CD4-positive, alpha-beta T cell treated with Interleukin-15 for 4 hours (primary cell): ENCODE measurements around the gene KIFC3.
"Not testable (repeated sequence)": the region's sequence is repeated elsewhere in the genome, so short reads cannot be mapped to it uniquely, and the experiment has no call there.

ENCODE experiments used
- DNase-seq: peaks from one replicate; pipeline ENCODE4 v3.0.0-alpha.2; 2020; ENCODE audit warnings: low spot score

Gene KIFC3

DNA sequence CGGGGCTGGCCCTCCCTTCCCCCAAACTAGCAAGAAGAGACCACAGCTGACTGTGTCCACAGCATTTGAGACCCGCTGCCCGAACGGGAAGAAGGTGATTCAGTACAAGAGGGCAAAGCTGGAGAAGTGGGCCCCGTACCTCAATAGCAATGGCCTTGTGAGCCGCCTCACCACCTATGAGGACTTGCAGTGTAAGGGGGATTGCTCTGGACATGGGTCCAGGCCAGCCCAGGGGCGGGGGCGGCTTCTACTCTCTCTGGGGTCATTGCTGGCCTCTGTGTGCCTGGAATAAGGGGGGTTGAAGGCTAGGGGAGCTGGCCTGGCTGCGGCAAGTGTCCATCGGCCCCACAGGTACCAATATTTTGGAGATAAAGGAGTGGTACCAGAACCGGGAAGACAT is 79.6 kb downstream of the KIFC3 start:
- no peak for DNase-seq

DNA sequence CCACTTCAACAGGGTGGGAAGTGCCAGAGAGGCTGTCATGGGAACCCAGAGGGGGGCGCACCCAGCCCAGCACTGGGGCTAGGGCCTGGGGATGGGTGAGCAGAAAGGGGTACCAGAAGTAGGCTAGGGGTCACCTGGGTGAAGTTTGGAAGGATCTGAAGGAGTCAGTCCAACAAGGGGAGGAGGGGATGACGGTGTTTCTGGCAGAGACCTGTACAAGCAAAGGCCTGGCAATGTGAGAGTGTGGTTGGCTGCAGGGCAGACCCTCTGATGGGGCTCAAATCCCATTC is 80.1 kb downstream of the KIFC3 start:
- no peak for DNase-seq

- no peak for DNase-seq
These were observed 80.7 kb downstream of the KIFC3 start for GRCh38 chr16:57721356-57722209.

DNA sequence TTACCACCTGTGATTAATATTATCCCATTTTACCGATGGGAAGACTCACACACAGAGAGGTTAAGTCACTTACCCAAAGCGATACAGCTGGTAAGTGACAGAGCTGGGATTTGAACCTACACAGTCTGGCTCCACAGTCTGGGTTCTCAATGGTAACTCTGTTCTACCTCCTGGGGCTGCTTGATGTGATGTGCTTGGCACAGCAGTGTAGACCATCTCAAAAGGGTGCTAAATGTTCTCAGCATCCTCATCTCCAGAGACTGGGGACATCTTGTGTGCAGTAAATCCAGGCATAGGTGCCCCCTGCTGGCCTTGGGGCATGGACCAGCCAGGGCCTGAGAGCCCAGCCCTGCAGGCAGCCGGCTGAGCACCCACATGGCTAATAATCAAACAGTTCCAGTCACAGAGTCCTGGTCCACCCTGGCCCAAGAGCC is 82.1 kb downstream of the KIFC3 start:
- DNase-seq, result peak; percentile 37

DNA sequence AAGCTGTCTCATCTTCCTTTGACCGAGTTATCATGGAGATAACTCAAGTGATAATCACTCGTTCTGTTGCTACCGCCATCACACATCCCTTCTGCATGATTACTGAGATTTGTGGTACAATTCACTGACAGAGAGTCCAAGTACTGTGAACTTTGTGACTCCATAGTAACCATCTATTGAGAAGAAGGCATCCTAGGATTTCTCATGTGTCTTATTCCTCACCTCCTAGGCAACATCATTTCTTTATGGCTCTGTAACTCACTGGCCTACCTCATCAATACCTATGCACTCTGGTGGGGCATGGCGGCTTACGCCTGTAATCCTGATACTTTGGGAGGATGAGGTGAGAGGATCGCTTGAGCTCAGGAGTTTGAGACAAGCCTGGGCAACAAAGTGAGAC is 88.2 kb downstream of the KIFC3 start:
- no peak for DNase-seq

DNA sequence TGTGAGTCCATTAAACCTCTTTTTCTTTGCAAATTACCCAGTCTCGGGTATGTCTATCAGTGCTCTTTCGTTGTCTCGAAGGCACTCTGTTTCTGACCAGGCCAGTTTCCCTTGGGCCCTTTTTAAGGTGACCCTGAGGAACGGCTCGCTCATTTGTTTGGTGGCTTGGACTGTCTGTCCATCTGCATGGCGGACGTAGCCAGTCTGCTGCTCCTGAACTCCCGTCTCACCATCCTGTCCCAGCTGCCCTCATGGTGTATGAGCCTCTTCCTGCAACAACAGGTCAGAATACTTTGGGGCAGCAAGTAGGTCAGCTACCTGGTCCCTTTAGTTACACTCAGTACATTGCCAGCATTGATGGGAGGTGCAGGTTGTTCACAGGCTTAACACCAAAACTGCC is 88.7 kb downstream of the KIFC3 start:
- no peak for DNase-seq

GRCh38 chr16:57712569-57712968 is 89.7 kb downstream of the KIFC3 start:
- DNase-seq, result not testable (repeated sequence)

- no peak for DNase-seq
These were observed 90.3 kb downstream of the KIFC3 start for GRCh38 chr16:57711993-57712392.

DNA sequence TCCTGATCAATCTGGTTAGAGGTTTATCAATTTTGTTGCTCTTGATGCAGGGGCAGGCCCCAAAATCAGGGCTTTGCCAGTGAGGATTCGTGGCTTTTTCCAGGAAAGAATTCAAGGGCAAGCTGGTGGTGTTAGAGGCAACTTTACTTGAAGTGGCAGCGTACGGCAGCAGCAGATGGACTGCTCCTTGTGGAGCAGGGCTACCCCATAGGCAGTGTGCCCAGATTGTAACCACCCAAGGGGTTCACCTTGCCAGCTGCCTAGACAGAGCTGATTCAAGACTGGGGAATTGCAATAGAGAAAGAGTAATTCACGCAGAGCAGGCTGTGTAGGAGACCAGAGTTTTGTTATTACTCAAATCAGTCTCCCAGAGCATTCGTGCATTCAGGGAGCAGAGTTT is 90.9 kb downstream of the KIFC3 start:
- DNase-seq, result no peak

GRCh38 chr16:57709663-57710062 is 92.6 kb downstream of the KIFC3 start:
- DNase-seq, result no peak
